ENCODE data around the gene FGB.

Gene FGB

DNA sequence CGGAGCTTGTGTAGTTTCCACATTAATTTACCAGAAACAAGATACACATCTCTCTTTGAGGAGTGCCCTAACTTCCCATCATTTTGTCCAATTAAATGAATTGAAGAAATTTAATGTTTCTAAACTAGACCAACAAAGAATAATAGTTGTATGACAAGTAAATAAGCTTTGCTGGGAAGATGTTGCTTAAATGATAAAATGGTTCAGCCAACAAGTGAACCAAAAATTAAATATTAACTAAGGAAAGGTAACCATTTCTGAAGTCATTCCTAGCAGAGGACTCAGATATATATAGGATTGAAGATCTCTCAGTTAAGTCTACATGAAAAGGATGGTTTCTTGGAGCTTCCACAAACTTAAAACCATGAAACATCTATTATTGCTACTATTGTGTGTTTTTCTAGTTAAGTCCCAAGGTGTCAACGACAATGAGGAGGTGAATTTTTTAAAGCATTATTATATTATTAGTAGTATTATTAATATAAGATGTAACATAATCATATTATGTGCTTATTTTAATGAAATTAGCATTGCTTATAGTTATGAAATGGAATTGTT, at the start of gene FGB:
FGB (plus strand) TSS at position 315 of the 558 bp plus-strand sequence; CDS start at position 323, 8 bp downstream.
- Histone ChIP-seq H3K4me3 (ENCODE audit: low read depth, low read length) (no peak within 1 kb of the TSS), H3K4me2 (ENCODE audit: low read length) (no peak within 1 kb of the TSS), H3K9ac (no peak within 1 kb of the TSS), H3K4me1 (no peaks in the 10 kb centered on the region), H2AFZ (no peak within 1 kb of the TSS), H3K36me3 (ENCODE audit: control insufficient read depth, insufficient read depth, low read length) (no peaks in the 10 kb centered on the region), H3K27me3 (ENCODE audit: control insufficient read depth, insufficient read depth, low read length) (no peaks in the 10 kb centered on the region), H3K79me2 (no peaks in the 10 kb centered on the region), H3K9me3 (ENCODE audit: control insufficient read depth, low read length) (no peaks in the 10 kb centered on the region), H3K27ac (no peak within 1 kb of the TSS)
- TF ChIP-seq, protein P1, sequence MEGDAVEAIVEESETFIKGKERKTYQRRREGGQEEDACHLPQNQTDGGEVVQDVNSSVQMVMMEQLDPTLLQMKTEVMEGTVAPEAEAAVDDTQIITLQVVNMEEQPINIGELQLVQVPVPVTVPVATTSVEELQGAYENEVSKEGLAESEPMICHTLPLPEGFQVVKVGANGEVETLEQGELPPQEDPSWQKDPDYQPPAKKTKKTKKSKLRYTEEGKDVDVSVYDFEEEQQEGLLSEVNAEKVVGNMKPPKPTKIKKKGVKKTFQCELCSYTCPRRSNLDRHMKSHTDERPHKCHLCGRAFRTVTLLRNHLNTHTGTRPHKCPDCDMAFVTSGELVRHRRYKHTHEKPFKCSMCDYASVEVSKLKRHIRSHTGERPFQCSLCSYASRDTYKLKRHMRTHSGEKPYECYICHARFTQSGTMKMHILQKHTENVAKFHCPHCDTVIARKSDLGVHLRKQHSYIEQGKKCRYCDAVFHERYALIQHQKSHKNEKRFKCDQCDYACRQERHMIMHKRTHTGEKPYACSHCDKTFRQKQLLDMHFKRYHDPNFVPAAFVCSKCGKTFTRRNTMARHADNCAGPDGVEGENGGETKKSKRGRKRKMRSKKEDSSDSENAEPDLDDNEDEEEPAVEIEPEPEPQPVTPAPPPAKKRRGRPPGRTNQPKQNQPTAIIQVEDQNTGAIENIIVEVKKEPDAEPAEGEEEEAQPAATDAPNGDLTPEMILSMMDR (IDR thresholded peaks at IDR 0.05) = no peak

DNA sequence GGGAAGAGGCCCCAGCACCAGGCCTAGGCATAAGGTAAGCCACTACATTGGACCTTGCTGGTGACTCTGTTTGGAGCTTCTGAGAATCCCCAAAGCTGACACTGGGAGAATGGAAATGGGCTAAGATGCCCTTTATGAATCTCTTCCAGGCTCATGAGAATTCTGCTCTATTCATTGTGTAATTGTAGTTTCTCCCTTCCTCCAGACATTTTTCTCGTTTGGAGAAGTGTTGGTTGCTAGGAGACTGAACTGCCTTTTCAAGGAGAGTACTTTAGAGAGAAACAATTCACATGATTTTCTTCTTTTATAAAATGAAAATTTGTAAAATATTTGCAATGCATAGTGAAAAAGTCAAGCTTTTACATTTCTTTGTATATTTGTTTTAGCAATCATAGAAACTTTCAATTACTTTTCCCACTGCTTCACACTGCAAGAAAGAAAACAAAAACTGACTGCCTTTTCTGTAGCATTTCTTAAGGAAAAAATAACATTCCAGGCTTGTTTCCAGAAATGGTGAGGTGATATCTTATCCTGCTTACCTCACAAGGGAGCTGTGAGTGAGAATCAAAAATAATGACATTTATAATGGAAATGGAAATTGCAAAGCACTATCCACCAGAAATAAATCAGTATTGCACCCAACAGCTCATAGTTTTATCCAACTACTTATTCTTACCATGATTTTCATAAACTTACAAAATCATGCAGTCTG, 46.3 kb upstream of the FGB start:
- Histone ChIP-seq H3K79me2 (no peaks in the 10 kb centered on the region), H3K27me3 (ENCODE audit: control insufficient read depth, insufficient read depth, low read length) (no peaks in the 10 kb centered on the region), H3K4me1 (no peaks in the 10 kb centered on the region), H3K9me3 (ENCODE audit: control insufficient read depth, low read length) (no peaks in the 10 kb centered on the region), H3K4me3 (ENCODE audit: low read depth, low read length) (no peak overlapping the region), H3K4me2 (ENCODE audit: low read length) (no peak overlapping the region), H3K36me3 (ENCODE audit: control insufficient read depth, insufficient read depth, low read length) (no peaks in the 10 kb centered on the region), H3K27ac (no peak overlapping the region), H2AFZ (no peak overlapping the region), H3K9ac (no peak overlapping the region)
- TF ChIP-seq, protein P1 (IDR thresholded peaks at IDR 0.05) = no peak

DNA sequence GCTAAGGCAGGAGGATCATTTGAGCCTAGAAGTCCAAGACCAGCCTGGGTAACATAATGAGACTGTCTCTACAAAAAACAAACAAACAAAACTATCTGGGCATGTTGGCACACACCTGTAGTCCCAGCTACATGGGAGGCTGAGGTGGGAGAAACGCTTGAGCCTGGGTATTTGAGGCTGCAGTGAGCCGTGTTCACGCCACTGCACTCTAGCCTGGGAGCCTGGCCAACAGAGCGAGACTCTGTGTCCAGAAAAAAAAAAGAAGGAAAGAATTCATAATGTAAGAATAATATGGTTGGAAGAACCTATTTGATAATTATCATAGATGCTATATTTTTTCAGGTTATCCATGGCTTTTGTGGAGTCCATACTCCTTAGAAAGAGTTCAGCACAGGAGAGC, 45.2 kb upstream of the FGB start:
- no peaks in the 10 kb centered on the region for H3K9me3 ChIP-seq (ENCODE audit: control insufficient read depth, low read length)
- H2AFZ ChIP-seq = no peak overlapping the region
- no peak overlapping the region for H3K4me3 ChIP-seq (ENCODE audit: low read depth, low read length)
- H3K36me3 ChIP-seq (ENCODE audit: control insufficient read depth, insufficient read depth, low read length) = no peaks in the 10 kb centered on the region
- no peaks in the 10 kb centered on the region for H3K79me2 ChIP-seq
- H3K4me1 ChIP-seq = no peaks in the 10 kb centered on the region
- TF ChIP-seq, protein P1 (IDR thresholded peaks at IDR 0.05) = no peak
- no peaks in the 10 kb centered on the region for H3K27me3 ChIP-seq (ENCODE audit: control insufficient read depth, insufficient read depth, low read length)
- H3K9ac ChIP-seq = no peak overlapping the region
- H3K27ac ChIP-seq = no peak overlapping the region
- no peak overlapping the region for H3K4me2 ChIP-seq (ENCODE audit: low read length)

DNA sequence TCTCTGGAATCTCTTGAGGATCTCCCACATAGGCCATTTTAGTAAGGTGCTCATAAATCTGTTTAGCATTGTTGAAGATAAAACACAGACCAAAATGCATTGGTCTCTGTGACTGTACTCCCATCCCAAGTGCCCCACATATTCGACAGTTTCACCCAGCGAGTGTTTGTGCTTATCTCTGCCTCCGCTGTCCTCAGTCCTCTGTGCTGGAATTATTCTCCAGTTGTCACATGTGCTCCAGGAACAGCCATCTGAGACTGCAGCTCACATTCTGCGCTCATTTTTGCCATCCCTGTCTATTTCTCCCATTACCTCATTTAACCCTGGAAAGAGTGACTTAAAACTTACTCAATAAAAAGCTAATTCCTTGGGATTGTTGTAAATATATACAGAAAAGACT, 43.6 kb upstream of the FGB start:
- H3K27me3 ChIP-seq (ENCODE audit: control insufficient read depth, insufficient read depth, low read length) = no peaks in the 10 kb centered on the region
- no peaks in the 10 kb centered on the region for H3K4me1 ChIP-seq
- H3K4me3 ChIP-seq (ENCODE audit: low read depth, low read length) = no peak overlapping the region
- no peaks in the 10 kb centered on the region for H3K36me3 ChIP-seq (ENCODE audit: control insufficient read depth, insufficient read depth, low read length)
- H3K79me2 ChIP-seq = no peaks in the 10 kb centered on the region
- H2AFZ ChIP-seq = no peak overlapping the region
- TF ChIP-seq, protein P1 (IDR thresholded peaks at IDR 0.05) = no peak
- no peak overlapping the region for H3K27ac ChIP-seq
- no peak overlapping the region for H3K4me2 ChIP-seq (ENCODE audit: low read length)
- no peak overlapping the region for H3K9ac ChIP-seq
- H3K9me3 ChIP-seq (ENCODE audit: control insufficient read depth, low read length) = no peaks in the 10 kb centered on the region

DNA sequence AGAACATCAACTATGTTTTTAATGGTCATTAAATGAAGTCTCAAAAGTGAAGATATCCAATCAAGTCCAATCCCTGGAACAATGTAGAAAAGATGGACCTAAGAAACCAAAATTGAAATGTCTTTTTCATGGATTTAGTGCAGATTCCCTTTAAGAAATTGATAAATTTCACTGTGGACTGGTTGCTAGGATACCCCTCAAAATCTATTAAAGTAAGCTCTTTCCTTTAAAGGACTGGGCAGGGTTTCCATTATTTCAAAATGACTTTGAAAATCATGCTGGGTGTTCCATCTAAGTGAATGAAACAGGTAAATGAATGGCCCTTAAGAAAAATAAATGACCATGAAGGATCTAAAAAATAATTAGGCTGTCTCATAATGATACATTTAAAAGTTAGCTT, 41.2 kb upstream of the FGB start:
- H3K4me2 ChIP-seq (ENCODE audit: low read length) = no peak overlapping the region
- H3K36me3 ChIP-seq (ENCODE audit: control insufficient read depth, insufficient read depth, low read length) = no peaks in the 10 kb centered on the region
- no peaks in the 10 kb centered on the region for H3K27me3 ChIP-seq (ENCODE audit: control insufficient read depth, insufficient read depth, low read length)
- no peaks in the 10 kb centered on the region for H3K9me3 ChIP-seq (ENCODE audit: control insufficient read depth, low read length)
- TF ChIP-seq, protein P1 (IDR thresholded peaks at IDR 0.05) = no peak
- no peak overlapping the region for H2AFZ ChIP-seq
- no peak overlapping the region for H3K4me3 ChIP-seq (ENCODE audit: low read depth, low read length)
- no peak overlapping the region for H3K9ac ChIP-seq
- H3K4me1 ChIP-seq = no peaks in the 10 kb centered on the region
- no peaks in the 10 kb centered on the region for H3K79me2 ChIP-seq
- no peak overlapping the region for H3K27ac ChIP-seq

All from parathyroid adenoma (tissue), 2 donors.